Fibroblast of lung (primary cell): Measurements from ENCODE around the gene EIF4G1. TPM values are rescaled to one million over a fixed set of nuclear protein-coding genes. Genes with fewer than 3 reads are reported as not detected.

Source experiments
- DNase-seq, 2 donors: peaks; one replicate each; pipeline versions ENCODE4 v3.0.0 to v3.0.0-alpha.2; 2010; ENCODE audit warnings: low read depth in 2 of 2
- H2AFZ ChIP-seq: 2 replicates; pipeline ENCODE4 v1.5.1; 2012; ENCODE audit warnings: low read length, control low read depth, inconsistent platforms
- H3K27ac ChIP-seq: 2 replicates; pipeline ENCODE4 v1.5.1; 2011; ENCODE audit warnings: low read length, control low read depth; ENCODE audit not compliant: insufficient read depth
- H3K27me3 ChIP-seq: 2 replicates; pipeline ENCODE4 v1.5.1; 2011; ENCODE audit warnings: mild to moderate bottlenecking, low read length; ENCODE audit not compliant: control insufficient read depth, insufficient read depth
- H3K36me3 ChIP-seq: 2 replicates; pipeline ENCODE4 v1.5.1; 2011; ENCODE audit warnings: low read length; ENCODE audit not compliant: control insufficient read depth, insufficient read depth
- H3K4me1 ChIP-seq: 2 replicates; pipeline ENCODE4 v1.5.1; 2011; ENCODE audit warnings: low read length; ENCODE audit not compliant: control insufficient read depth, insufficient read depth; ENCODE audit errors: extremely low read depth
- H3K4me2 ChIP-seq: 2 replicates; pipeline ENCODE4 v1.5.1; 2011; ENCODE audit warnings: low read length, control low read depth; ENCODE audit not compliant: insufficient read depth; ENCODE audit errors: extremely low read depth
- H3K4me3 ChIP-seq, 4 experiments: fragments of 200-600 bp in 1 of 4; sonication (generic) in 1 of 4; replicated peaks in 1 of 4; 2 replicates each; pipeline ENCODE4 v1.5.1; 2011 to 2016; ENCODE audit warnings: low read length in 4 of 4, low read depth in 3 of 4, mild to moderate bottlenecking in 3 of 4, control low read depth in 2 of 4, inconsistent platforms in 1 of 4, mixed read lengths in 1 of 4; ENCODE audit not compliant: insufficient read depth in 1 of 4; ENCODE audit errors: control extremely low read depth in 1 of 4
- H3K79me2 ChIP-seq: 2 replicates; pipeline ENCODE4 v1.5.1; 2012; ENCODE audit warnings: mild to moderate bottlenecking, low read length, inconsistent platforms; ENCODE audit not compliant: control insufficient read depth, insufficient read depth
- H3K9ac ChIP-seq: 2 replicates; pipeline ENCODE4 v1.5.1; 2011; ENCODE audit warnings: mild to moderate bottlenecking, low read length, control low read depth; ENCODE audit not compliant: insufficient read depth
- H3K9me3 ChIP-seq: 2 replicates; pipeline ENCODE4 v1.5.1; 2012; ENCODE audit warnings: low read depth, low read length; ENCODE audit not compliant: control insufficient read depth, insufficient read depth
- H4K20me1 ChIP-seq: 2 replicates; pipeline ENCODE4 v1.5.1; 2011; ENCODE audit warnings: low read length; ENCODE audit not compliant: control insufficient read depth, insufficient read depth; ENCODE audit errors: extremely low read depth
- EZH2 ChIP-seq: IDR thresholded peaks from 2 replicates; pipeline ENCODE4 v1.5.1; 2012; ENCODE audit warnings: low read length, control low read depth, mild to moderate bottlenecking; ENCODE audit errors: missing control alignments
- polyA plus RNA-seq, 2 donors: library from polyadenylated mRNA; depleted of rRNA in 1 of 2; stranded (reverse) in 1 of 2; unstranded in 1 of 2; fragments of >200 nt; gene quantifications; 2 replicates each; pipeline ENCODE4 v1.2.1, GENCODE V29; 2011 to 2012; ENCODE audit warnings: missing spikeins in 1 of 2
- total RNA-seq: library from RNA; depleted of rRNA; stranded (reverse); fragments of >200 nt; gene quantifications from 2 replicates; pipeline ENCODE4 v1.2.1, GENCODE V29; 2014
- TF ChIP-seq, protein P1 (sequence below), 2 donors: IDR thresholded peaks in 1 of 2; conservative IDR thresholded peaks in 1 of 2; 1 replicate in 1 of 2; 2 replicates in 1 of 2; pipeline ENCODE4 v1.5.1; 2011 to 2012; ENCODE audit warnings: low read length in 2 of 2, control low read depth in 1 of 2, inconsistent platforms in 1 of 2, low read depth in 1 of 2, mild to moderate bottlenecking in 1 of 2

EIF4G1 gene
- total and polyA plus RNA-seq, 2 donors (not counting 1 experiment from before 2014, with no cell fraction given): 235 to 263 TPM

DNA sequence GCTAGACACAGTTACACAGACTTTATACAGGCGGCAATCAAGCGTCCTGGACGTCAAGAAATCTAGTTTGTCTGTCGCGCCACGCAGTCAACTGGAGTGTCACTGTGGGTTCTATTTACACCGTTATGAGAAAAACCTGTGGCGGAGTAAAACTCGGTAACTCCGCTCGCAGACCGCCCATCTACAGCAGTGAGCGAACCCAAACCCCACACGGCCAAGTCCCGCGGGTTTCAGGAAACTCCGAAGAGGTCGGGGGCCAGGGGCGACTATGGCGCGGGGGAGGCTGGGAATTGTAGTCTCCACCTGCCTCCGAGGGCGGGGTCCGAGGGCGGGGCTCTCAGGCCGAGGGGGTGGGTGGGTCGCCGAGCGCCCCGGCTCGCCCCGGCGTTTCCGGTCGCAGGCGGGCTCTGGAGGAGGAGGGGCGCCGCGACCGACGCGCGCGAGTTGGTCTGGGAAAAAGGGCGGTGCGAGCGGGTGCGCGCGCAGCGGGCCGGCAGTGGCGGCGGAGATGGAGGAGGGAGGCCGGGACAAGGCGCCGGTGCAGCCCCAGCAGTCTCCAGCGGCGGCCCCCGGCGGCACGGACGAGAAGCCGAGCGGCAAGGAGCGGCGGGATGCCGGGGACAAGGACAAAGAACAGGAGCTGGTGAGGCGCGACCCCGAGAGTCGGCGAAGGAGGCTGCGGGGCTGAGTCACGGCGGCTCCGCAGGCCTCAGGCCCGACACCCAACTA, 15.5 kb upstream of the EIF4G1 start, which contains the start of gene PSMD2:
PSMD2 (plus strand) TSS at position 483 of the 729 bp plus-strand sequence; CDS start at position 509, 26 bp downstream.
- TF ChIP-seq, protein P1, sequence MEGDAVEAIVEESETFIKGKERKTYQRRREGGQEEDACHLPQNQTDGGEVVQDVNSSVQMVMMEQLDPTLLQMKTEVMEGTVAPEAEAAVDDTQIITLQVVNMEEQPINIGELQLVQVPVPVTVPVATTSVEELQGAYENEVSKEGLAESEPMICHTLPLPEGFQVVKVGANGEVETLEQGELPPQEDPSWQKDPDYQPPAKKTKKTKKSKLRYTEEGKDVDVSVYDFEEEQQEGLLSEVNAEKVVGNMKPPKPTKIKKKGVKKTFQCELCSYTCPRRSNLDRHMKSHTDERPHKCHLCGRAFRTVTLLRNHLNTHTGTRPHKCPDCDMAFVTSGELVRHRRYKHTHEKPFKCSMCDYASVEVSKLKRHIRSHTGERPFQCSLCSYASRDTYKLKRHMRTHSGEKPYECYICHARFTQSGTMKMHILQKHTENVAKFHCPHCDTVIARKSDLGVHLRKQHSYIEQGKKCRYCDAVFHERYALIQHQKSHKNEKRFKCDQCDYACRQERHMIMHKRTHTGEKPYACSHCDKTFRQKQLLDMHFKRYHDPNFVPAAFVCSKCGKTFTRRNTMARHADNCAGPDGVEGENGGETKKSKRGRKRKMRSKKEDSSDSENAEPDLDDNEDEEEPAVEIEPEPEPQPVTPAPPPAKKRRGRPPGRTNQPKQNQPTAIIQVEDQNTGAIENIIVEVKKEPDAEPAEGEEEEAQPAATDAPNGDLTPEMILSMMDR (conservative IDR thresholded peaks at IDR 0.05 in 1 of 2, IDR thresholded peaks at IDR 0.05 in 1 of 2; ENCODE audit: low read depth in 1 of 2, low read length in 2 of 2): no peak
- no peak for TF ChIP-seq EZH2
- Histone ChIP-seq H3K4me3 (peak within 1 kb of the TSS; percentile 91 to 99 (median 98)), H3K9ac (peak within 1 kb of the TSS; percentile 78), H2AFZ (peak within 1 kb of the TSS; percentile 98), H3K4me2 (peak within 1 kb of the TSS; percentile 96), H3K9me3 (no peaks in the 10 kb centered on the region), H3K27ac (peak within 1 kb of the TSS; percentile 91), H3K36me3 (peaks cover 9% of the 10 kb centered on the region), H3K79me2 (peaks cover 40% of the 10 kb centered on the region), H4K20me1 (no peaks in the 10 kb centered on the region), H3K4me1 (peaks cover 5% of the 10 kb centered on the region), H3K27me3 (peaks cover 2% of the 10 kb centered on the region)
- DNase-seq: peak; percentile 92 to 95

DNA sequence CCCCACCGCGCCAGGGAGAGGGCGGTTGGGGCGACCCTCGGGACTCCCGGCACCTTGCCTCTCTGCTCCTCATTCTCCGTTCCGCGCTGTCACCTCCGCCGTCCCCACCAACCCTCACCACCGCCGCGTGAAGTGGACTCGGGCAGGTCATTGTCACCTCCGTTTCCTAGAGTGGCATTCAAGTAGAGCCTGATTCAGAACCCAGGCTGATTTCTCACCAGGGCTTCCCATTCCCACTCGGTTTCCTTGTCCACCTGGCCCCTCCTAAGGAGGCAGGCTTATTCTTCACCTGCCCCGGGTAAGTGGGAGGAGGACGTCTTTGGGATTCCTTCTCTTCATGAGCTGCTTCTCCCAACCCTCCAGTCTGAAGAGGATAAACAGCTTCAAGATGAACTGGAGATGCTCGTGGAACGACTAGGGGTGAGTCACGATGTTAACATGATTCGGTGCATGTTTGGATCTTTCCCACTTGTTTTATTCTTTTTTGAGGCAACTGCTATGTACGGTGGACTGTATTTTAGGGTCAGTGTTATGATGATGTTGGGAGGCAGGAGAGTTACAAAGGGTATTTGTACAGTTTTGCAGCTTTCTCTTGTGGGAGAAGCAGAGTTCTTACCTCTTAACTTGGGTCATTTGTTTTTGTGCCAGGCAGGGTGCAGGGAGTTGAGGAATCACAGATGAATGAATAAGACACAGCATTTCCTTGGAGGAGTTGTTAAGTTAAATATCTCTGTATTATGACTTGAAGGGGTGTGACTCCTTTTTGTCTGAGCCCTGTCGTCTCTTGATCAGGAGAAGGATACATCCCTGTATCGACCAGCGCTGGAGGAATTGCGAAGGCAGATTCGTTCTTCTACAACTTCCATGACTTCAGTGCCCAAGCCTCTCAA, 14.7 kb upstream of the EIF4G1 start:
- no peaks in the 10 kb centered on the region for H3K9me3 ChIP-seq
- no peaks in the 10 kb centered on the region for H4K20me1 ChIP-seq
- H3K79me2 ChIP-seq: peaks cover 44% of the 10 kb centered on the region
- peaks cover 12% of the 10 kb centered on the region for H3K36me3 ChIP-seq
- DNase-seq: peak; percentile 28 to 59
- peak overlapping the region; percentile 78 for H3K9ac ChIP-seq
- H3K4me2 ChIP-seq: peak overlapping the region; percentile 88
- no peak for TF ChIP-seq EZH2
- TF ChIP-seq, protein P1 (conservative IDR thresholded peaks at IDR 0.05 in 1 of 2, IDR thresholded peaks at IDR 0.05 in 1 of 2; ENCODE audit: low read depth in 1 of 2, low read length in 2 of 2): no peak
- peak overlapping the region; percentile 91 for H3K27ac ChIP-seq
- peaks cover 5% of the 10 kb centered on the region for H3K4me1 ChIP-seq
- H3K27me3 ChIP-seq: peaks cover 2% of the 10 kb centered on the region
- peak overlapping the region; percentile 18 for H2AFZ ChIP-seq
- H3K4me3 ChIP-seq: peak overlapping the region; percentile 88 to 99 (median 98)

DNA sequence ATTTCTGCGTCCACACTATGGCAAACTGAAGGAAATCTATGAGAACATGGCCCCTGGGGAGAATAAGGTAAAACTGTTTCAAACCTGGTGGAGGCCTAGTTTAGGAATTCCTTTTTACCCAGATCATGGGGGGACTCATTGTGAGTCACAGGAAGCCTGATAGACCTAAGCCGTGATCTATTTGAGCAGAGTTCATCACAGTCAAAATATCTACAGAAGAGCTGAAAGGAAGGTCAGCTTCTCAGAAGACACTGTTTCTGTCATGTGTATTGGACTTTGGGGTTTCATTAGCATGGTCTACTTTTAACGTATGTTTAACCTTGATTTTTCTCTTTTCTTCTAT, 14.1 kb upstream of the EIF4G1 start:
- H3K9ac ChIP-seq: no peak overlapping the region
- no peaks in the 10 kb centered on the region for H3K27me3 ChIP-seq
- H3K4me2 ChIP-seq: peak overlapping the region; percentile 88
- peak in 1 of 2 donors; percentile 72 for DNase-seq
- TF ChIP-seq EZH2: no peak
- TF ChIP-seq, protein P1 (conservative IDR thresholded peaks at IDR 0.05 in 1 of 2, IDR thresholded peaks at IDR 0.05 in 1 of 2; ENCODE audit: low read depth in 1 of 2, low read length in 2 of 2): no peak
- H3K4me3 ChIP-seq: peak overlapping the region; percentile 88 to 99 (median 98)
- peak overlapping the region; percentile 91 for H3K27ac ChIP-seq
- peaks cover 44% of the 10 kb centered on the region for H3K79me2 ChIP-seq
- H4K20me1 ChIP-seq: no peaks in the 10 kb centered on the region
- peaks cover 5% of the 10 kb centered on the region for H3K4me1 ChIP-seq
- H2AFZ ChIP-seq: no peak overlapping the region
- no peaks in the 10 kb centered on the region for H3K9me3 ChIP-seq
- peaks cover 12% of the 10 kb centered on the region for H3K36me3 ChIP-seq
